OCI-LY3 (cell line): Measurements from ENCODE around the gene ZNF202.

Experiments used
- CTCF ChIP-seq: fragments of 200-600, 300-600 bp; sonication (generic); IDR thresholded peaks from 2 replicates; pipeline ENCODE4 v1.5.1; 2014; ENCODE audit warnings: antibody characterized with exemption, low read length, low read depth
- EZH2phosphoT487 ChIP-seq: fragments of 200-600 bp; shearing (Covaris generic); IDR thresholded peaks from 2 replicates; pipeline ENCODE4 v1.6.1; 2018; ENCODE audit warnings: antibody characterized with exemption, mixed run types, low read depth

- TF ChIP-seq EZH2phosphoT487 (no peak), CTCF (no peak)
Observed at GRCh38 chr11:123729602-123730001, 11.9 kb downstream of the ZNF202 start.
